Measurements from ENCODE around the gene KLRC3.
"Not testable (repeated sequence)": the region's sequence is repeated elsewhere in the genome, so short reads cannot be mapped to it uniquely, and the experiment has no call there.

Gene KLRC3

DNA sequence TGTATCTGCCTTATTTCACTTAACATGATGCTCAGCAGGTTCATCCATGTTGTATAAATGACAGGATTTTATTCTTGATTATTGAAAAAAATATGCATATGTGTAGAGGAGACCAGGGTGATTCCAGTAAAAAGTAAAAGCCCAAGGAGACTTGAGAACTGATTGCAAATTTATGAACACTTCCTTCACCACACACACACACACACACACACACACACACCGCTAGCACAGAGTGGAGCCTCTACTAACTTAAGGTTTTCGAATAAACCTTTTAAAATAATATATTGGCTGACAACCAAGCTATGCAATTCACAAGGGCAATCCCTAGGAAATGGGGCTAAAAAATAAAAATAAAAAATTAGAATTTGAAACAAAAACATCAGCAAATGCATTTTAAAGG, 22.2 kb downstream of the KLRC3 start:
- H3K27me3 ChIP-seq (ENCODE audit: control insufficient read depth, insufficient read depth, low read length): no peaks in the 10 kb centered on the region
- H3K9me3 ChIP-seq (ENCODE audit: control insufficient read depth, low read depth, low read length): no peaks in the 10 kb centered on the region
- no peaks in the 10 kb centered on the region for H3K36me3 ChIP-seq (ENCODE audit: control insufficient read depth, low read depth, low read length)
- H3K4me1 ChIP-seq (ENCODE audit: control insufficient read depth, low read depth, low read length): peaks cover 4% of the 10 kb centered on the region
- no peak overlapping the region for H3K4me3 ChIP-seq (ENCODE audit: low read length)
- H3K27ac ChIP-seq (ENCODE audit: low read length): no peak overlapping the region
- no peak overlapping the region for H3K9ac ChIP-seq (ENCODE audit: low read length)

GRCh38 chr12:10397296-10397695, 23.1 kb downstream of the KLRC3 start:
- Histone ChIP-seq H3K27ac (ENCODE audit: low read length) (no peak overlapping the region), H3K9ac (ENCODE audit: low read length) (no peak overlapping the region), H3K9me3 (ENCODE audit: control insufficient read depth, low read depth, low read length) (no peaks in the 10 kb centered on the region), H3K36me3 (ENCODE audit: control insufficient read depth, low read depth, low read length) (no peaks in the 10 kb centered on the region), H3K27me3 (ENCODE audit: control insufficient read depth, insufficient read depth, low read length) (no peaks in the 10 kb centered on the region), H3K4me3 (ENCODE audit: low read length) (no peak overlapping the region), H3K4me1 (ENCODE audit: control insufficient read depth, low read depth, low read length) (peaks cover 4% of the 10 kb centered on the region)

GRCh38 chr12:10396176-10396575, 24.2 kb downstream of the KLRC3 start:
- H3K4me1 ChIP-seq (ENCODE audit: control insufficient read depth, low read depth, low read length); H3K9me3 ChIP-seq (ENCODE audit: control insufficient read depth, low read depth, low read length); H3K4me3 ChIP-seq (ENCODE audit: low read length); H3K9ac ChIP-seq (ENCODE audit: low read length); H3K36me3 ChIP-seq (ENCODE audit: control insufficient read depth, low read depth, low read length); H3K27ac ChIP-seq (ENCODE audit: low read length); H3K27me3 ChIP-seq (ENCODE audit: control insufficient read depth, insufficient read depth, low read length): not testable (repeated sequence)

GRCh38 chr12:10395390-10395998, 24.9 kb downstream of the KLRC3 start:
- Histone ChIP-seq H3K9me3 (ENCODE audit: control insufficient read depth, low read depth, low read length) (no peaks in the 10 kb centered on the region), H3K4me1 (ENCODE audit: control insufficient read depth, low read depth, low read length) (peaks cover 4% of the 10 kb centered on the region), H3K27me3 (ENCODE audit: control insufficient read depth, insufficient read depth, low read length) (no peaks in the 10 kb centered on the region), H3K36me3 (ENCODE audit: control insufficient read depth, low read depth, low read length) (no peaks in the 10 kb centered on the region), H3K27ac (ENCODE audit: low read length) (no peak overlapping the region), H3K9ac (ENCODE audit: low read length) (no peak overlapping the region), H3K4me3 (ENCODE audit: low read length) (no peak overlapping the region)

GRCh38 chr12:10394531-10395152, 25.8 kb downstream of the KLRC3 start:
- H3K4me1 ChIP-seq (ENCODE audit: control insufficient read depth, low read depth, low read length); H3K36me3 ChIP-seq (ENCODE audit: control insufficient read depth, low read depth, low read length); H3K4me3 ChIP-seq (ENCODE audit: low read length); H3K27ac ChIP-seq (ENCODE audit: low read length); H3K9me3 ChIP-seq (ENCODE audit: control insufficient read depth, low read depth, low read length); H3K9ac ChIP-seq (ENCODE audit: low read length); H3K27me3 ChIP-seq (ENCODE audit: control insufficient read depth, insufficient read depth, low read length): not testable (repeated sequence)

DNA sequence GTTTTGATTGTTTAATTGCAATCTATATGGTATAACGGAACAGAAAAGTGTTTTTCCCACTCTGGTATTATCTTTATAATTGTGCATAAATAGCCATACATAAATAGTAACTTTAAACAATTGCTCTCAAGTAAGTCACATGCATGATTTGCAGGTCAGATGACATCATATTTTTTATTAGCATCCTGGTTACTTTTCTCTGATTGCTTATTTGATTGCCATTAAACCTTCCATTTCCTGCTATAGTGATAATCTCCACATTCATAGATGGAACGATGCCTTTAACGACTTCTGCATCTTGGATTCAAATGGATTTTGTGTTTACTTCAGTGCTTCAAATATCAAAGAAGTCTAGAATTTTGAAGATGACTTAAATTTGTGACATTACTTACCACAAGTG, 27.1 kb downstream of the KLRC3 start:
- Histone ChIP-seq H3K9ac (ENCODE audit: low read length) (no peak overlapping the region), H3K9me3 (ENCODE audit: control insufficient read depth, low read depth, low read length) (no peaks in the 10 kb centered on the region), H3K4me3 (ENCODE audit: low read length) (no peak overlapping the region), H3K4me1 (ENCODE audit: control insufficient read depth, low read depth, low read length) (peaks cover 4% of the 10 kb centered on the region), H3K27ac (ENCODE audit: low read length) (no peak overlapping the region), H3K36me3 (ENCODE audit: control insufficient read depth, low read depth, low read length) (no peaks in the 10 kb centered on the region), H3K27me3 (ENCODE audit: control insufficient read depth, insufficient read depth, low read length) (no peaks in the 10 kb centered on the region)

DNA sequence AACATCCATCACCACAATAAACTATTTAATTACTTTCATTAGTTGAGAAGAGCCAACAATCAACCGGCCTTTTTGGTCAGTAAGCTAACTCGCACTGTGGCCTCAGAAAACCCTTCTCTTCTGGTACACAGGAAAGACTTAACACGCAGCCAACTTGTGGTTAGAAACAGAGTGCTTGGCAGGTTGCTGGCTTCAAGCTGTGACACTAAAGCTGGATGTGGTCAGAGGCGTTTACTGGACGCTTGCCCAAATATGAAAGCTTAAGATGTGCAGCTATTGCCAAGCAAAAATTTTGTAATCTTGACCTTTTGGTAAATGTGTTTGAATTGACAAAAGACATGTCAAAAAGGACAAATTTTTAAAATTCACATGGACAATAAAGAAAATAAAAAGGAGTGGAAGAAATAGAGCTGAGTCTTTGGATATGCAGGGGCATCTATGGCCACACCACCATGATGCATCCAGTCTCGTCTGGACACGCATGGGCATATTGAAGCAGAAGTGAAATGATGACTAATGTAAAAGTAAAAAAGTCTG, 27.9 kb downstream of the KLRC3 start:
- no peak overlapping the region for H3K27ac ChIP-seq (ENCODE audit: low read length)
- H3K9me3 ChIP-seq (ENCODE audit: control insufficient read depth, low read depth, low read length): no peaks in the 10 kb centered on the region
- H3K4me3 ChIP-seq (ENCODE audit: low read length): no peak overlapping the region
- H3K4me1 ChIP-seq (ENCODE audit: control insufficient read depth, low read depth, low read length): peaks cover 4% of the 10 kb centered on the region
- H3K36me3 ChIP-seq (ENCODE audit: control insufficient read depth, low read depth, low read length): no peaks in the 10 kb centered on the region
- H3K9ac ChIP-seq (ENCODE audit: low read length): no peak overlapping the region
- no peaks in the 10 kb centered on the region for H3K27me3 ChIP-seq (ENCODE audit: control insufficient read depth, insufficient read depth, low read length)

DNA sequence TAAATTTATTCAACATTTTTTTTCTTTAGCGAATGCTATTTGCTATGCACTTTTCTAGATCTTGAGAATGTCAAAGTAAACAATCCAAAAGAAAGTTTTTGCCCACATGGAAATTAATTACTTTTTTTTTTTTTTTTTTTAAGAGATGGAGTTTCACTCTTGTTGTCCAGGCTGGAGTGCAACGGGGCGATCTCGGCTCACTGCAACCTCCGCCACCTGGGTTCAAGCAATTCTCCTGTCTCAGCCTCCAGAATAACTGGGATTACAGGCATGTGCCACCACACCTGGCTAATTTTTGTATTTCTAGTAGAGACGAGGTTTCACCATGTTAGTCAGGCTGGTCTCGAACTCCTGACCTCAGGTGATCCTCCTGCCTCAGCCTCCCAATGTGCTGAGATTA, 29.4 kb downstream of the KLRC3 start:
- not testable (repeated sequence) for H3K9ac ChIP-seq (ENCODE audit: low read length); H3K27ac ChIP-seq (ENCODE audit: low read length); H3K9me3 ChIP-seq (ENCODE audit: control insufficient read depth, low read depth, low read length); H3K4me3 ChIP-seq (ENCODE audit: low read length); H3K4me1 ChIP-seq (ENCODE audit: control insufficient read depth, low read depth, low read length); H3K27me3 ChIP-seq (ENCODE audit: control insufficient read depth, insufficient read depth, low read length); H3K36me3 ChIP-seq (ENCODE audit: control insufficient read depth, low read depth, low read length)

DNA sequence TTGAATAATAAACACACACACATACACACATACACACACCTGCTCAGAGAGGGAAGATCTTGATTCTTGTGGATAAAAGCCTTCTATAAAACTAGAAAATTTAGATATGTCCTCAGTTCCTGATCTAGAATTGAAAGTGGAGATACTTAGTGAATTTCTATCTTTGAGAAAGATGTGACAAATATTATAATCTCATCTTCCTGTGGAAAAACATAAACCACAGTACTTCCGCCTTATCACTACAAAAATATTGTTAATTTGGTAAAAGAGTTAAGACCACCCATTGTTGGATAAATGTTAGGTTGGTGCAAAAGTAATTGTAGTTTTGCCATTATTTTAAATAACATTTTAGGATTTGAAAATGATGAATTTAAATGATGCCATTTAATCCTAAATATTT, 30.5 kb downstream of the KLRC3 start, which contains the start of gene KLRK1:
Gene KLRK1, minus strand, starts transcription at position 138 of the 400 bp plus-strand sequence. CDS start 1,231 bp downstream, outside the sequence.
- no peaks in the 10 kb centered on the region for H3K9me3 ChIP-seq (ENCODE audit: control insufficient read depth, low read depth, low read length)
- no peak within 1 kb of the TSS for H3K27ac ChIP-seq (ENCODE audit: low read length)
- no peak within 1 kb of the TSS for H3K4me3 ChIP-seq (ENCODE audit: low read length)
- H3K36me3 ChIP-seq (ENCODE audit: control insufficient read depth, low read depth, low read length): no peaks in the 10 kb centered on the region
- no peaks in the 10 kb centered on the region for H3K27me3 ChIP-seq (ENCODE audit: control insufficient read depth, insufficient read depth, low read length)
- no peak within 1 kb of the TSS for H3K9ac ChIP-seq (ENCODE audit: low read length)
- H3K4me1 ChIP-seq (ENCODE audit: control insufficient read depth, low read depth, low read length): no peaks in the 10 kb centered on the region

DNA sequence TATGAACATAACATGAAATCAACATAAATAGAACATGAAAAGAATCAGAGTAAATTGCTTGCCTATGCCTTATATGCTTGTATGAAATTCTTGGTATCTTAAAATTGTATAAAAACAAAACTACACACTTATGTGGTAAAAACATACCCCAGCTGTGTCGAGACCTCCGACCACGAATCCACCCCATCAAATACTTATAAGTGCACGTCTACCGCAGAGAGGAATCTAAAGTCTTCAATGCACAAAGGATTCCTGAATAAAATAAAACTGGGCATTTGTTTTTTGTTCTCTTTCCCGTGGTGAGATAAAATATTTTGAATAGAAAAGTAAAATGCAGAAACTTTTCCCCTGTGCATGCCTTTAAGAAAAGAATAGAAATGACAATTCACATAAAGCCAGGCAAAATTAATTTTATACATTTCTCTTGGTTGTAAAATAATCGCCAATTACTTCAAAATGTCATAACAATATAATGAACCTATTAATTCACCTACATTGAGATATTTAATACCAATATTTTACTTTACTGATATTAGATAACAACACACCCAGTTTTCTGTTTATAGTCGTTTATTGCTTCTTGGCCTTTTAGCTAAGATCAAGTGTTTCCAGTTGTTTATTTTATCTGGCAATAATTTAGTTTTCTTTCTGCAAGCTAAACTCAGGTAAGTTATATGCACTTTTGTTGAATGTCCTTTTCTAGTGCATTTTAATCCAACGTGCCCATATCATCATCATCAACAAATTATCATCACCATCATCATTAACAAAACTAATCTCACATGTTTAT, 31.6 kb downstream of the KLRC3 start:
- no peaks in the 10 kb centered on the region for H3K9me3 ChIP-seq (ENCODE audit: control insufficient read depth, low read depth, low read length)
- H3K36me3 ChIP-seq (ENCODE audit: control insufficient read depth, low read depth, low read length): no peaks in the 10 kb centered on the region
- H3K4me3 ChIP-seq (ENCODE audit: low read length): no peak overlapping the region
- H3K9ac ChIP-seq (ENCODE audit: low read length): no peak overlapping the region
- H3K27me3 ChIP-seq (ENCODE audit: control insufficient read depth, insufficient read depth, low read length): no peaks in the 10 kb centered on the region
- H3K4me1 ChIP-seq (ENCODE audit: control insufficient read depth, low read depth, low read length): no peaks in the 10 kb centered on the region
- H3K27ac ChIP-seq (ENCODE audit: low read length): no peak overlapping the region

GRCh38 chr12:10387498-10387897, 32.9 kb downstream of the KLRC3 start:
- not testable (repeated sequence) for H3K36me3 ChIP-seq (ENCODE audit: control insufficient read depth, low read depth, low read length); H3K27me3 ChIP-seq (ENCODE audit: control insufficient read depth, insufficient read depth, low read length); H3K9me3 ChIP-seq (ENCODE audit: control insufficient read depth, low read depth, low read length); H3K4me3 ChIP-seq (ENCODE audit: low read length); H3K9ac ChIP-seq (ENCODE audit: low read length); H3K4me1 ChIP-seq (ENCODE audit: control insufficient read depth, low read depth, low read length); H3K27ac ChIP-seq (ENCODE audit: low read length)
